GM19452 (cell line): ENCODE data around the gene UBAC2.
A peak's percentile ranks its signal among the peaks of the same experiment; 100 is the strongest.
"Not testable (repeated sequence)": the region's sequence is repeated elsewhere in the genome, so short reads cannot be mapped to it uniquely, and the experiment has no call there.

Source experiments
- ATAC-seq: cut with Tn5 transposase; IDR thresholded peaks from one replicate; pipeline ENCODE4 v1.9.1; 2021; ENCODE audit not compliant: unreplicated experiment

The UBAC2 gene

DNA sequence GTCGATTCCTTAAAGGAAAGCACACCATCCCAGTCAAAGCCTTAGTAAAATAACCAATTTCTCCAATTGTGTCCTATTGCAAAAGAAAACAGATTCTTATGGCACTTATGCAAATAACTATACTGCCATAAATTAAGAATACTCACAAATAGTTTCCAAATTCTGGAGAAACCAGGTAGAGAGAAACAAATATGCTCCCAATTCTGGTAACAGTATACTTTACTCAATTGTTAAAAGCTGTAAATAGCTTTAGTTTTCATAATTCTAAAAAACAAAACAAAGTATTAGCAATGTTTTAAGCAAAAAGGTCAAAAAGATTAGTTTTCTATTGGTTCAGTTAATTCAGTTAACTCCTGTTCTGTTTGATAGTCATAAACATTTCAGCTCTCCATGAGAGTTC lies 18.2 kb upstream of the UBAC2 start:
- ATAC-seq, result no peak

DNA sequence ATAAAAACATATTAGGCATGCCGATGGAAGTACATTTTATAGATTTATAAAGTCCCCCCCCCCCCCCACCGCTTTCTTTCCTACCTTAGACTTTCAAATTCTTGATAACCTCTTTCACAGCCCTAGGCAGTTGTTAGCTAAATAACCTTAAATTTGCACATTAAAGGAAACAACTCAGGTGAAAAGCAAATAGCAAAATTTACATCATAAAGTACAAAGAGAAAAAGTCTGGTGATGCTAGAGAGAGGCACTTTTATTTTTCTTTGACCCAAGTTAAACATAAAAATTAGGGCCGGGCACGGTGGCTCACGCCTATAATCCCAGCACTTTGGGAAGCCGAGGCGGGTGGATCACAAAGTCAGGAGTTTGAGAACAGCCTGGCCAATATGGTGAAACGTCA lies 15.0 kb upstream of the UBAC2 start:
- no peak for ATAC-seq

DNA sequence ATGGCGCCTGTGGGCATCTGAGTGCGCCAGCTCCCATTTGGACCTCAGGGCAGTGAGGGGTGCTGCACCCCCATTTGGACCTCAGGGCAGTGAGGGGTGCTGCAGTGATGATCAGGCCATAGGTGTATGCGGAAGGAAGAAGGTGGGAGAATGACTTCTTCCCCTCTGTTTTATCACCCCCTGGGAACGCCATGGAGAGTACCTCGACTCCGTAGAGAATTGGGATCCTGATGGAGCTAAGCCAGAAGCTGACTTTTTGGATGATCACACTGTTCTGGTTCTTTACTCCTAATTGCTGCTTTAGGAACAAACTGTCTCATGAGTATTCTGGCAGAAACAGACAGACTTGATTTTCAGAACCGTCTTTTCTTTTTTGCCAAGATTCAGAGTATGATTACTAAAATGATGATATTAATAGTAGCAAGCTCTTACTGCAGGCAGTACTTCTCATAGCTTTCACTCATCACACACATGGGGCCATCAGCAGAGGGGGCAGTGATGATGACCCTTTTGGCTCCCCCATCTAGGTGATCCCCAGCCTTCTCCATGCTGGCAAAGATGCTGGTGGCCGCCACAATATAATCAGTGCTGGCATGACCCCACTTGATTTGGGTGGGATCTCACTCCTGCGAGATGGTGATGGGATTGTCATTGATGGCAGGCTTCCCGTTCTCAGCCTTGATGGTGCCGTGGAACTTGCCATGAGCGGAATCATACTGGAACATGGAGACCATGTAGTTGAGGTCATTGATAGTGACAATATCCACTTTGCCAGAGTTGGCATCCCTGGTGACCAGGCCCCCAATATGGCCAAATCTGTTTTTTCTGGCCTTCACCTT lies 10.3 kb upstream of the UBAC2 start:
- ATAC-seq, result no peak

DNA sequence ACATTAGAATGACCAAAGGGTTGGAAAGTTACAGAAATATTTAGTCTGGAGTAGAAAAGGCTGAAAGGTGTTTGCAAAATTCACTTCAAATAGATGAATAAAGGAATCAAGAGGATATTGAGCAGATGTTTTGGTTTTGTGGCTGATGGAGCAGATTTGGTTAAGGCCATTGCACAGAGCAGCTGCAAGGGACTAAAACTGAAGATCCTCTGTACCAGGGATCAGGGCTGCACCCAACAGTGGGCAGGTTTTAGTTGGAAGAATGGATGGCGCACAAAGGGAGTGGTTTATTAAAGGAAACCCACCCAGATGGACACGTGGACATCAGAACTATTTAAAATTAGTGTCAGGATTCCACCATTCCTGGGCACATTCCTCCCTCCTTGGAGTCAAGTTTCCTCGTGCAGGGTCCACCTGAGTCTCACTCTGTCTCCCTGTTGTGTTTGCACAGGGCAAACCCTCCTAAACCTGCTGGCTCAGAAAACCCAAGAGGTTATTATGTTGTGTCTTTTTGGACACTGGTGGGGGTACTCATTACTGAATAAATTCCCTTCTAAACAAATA lies 9.2 kb upstream of the UBAC2 start:
- no peak for ATAC-seq

DNA sequence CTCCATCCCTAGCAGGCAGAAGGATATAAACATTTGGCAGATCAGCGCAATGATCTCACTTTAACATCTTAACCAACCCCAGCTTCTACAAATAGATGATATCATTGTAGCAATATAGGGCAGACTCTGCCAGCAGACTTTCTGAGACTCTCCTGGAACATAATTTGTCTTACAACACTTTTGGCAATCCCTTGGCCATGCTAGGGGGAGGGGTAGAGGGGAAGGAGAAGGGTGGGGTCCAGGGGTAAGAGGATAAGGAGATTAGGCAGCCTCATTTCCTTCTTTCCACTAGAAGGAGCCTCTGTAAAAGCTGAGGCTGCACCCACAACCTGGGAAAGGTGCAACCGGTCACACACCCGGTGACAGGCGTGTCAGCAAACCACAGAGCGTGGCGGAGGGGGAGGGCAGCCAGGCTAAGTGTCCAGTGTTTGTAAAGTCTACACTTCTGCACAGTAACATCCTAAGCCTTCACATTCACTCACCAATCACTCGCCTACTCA lies 8.7 kb upstream of the UBAC2 start:
- ATAC-seq, result no peak

DNA sequence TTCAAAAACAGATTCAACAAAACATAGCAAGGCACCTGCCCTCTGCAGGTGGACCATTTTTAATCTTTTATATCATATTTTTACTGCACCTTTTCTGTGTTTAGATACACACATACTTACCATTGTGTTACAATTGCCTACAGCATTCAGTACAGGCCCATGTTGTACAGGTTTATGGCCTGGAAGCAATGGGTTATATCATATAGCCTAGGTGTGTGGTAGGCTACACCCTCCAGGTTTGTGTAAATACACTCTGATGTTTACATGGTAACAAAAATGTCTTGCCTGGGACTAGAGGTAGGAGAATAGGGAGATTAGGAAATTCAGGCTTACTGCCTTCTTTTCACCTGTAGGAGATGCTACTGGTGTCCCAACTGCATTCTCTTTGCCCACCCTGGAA lies 8.2 kb upstream of the UBAC2 start:
- ATAC-seq, result no peak

DNA sequence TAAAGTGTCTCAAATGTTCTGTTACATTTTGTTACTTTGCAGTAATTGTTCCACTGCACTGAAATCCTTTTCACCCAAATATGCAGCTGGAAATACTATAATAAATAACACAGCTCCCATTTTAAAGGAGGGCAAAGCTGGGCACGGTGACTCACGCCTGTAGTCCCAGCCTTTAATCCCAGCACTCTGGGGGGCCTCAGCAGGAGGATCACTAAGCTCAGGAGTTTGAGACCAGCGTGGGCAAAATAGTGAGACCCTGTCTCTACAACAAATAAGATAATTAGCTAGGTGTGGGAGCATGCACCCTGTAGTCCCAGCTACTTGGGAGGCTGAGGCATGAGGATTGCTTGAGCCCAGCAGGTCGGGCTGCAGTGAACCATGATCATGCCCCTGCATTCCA lies 7.5 kb upstream of the UBAC2 start:
- ATAC-seq, result no peak

DNA sequence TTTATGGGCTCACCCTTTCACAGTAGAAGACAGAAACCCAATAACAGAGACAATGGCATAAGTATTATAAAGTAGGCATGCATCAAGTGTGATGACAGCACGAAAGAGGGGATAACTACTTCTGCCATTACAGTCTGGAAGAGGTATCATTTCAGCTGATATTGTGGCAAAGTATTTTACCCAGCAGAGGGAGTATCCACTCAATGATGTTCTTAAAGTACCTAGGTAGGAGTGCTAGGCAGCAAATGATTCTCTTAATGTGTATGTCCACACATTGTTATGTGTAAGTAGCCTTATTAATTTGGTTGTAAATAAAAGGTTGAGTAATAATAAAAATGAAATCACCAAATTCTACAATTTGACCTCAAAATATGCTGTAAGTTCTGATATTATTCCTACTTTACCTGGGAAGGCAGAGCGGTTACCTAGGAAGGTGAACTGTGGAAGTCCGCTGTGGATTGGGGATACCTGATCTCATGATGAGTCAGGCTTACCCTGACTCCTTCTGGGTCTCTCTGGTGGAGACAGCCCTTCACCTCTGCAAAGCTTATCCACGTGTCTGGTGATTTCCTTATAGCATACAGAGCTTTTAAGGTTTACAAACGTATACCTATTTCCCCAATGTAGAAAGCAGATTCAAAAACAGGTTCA lies 4.1 kb upstream of the UBAC2 start:
- no peak for ATAC-seq

DNA sequence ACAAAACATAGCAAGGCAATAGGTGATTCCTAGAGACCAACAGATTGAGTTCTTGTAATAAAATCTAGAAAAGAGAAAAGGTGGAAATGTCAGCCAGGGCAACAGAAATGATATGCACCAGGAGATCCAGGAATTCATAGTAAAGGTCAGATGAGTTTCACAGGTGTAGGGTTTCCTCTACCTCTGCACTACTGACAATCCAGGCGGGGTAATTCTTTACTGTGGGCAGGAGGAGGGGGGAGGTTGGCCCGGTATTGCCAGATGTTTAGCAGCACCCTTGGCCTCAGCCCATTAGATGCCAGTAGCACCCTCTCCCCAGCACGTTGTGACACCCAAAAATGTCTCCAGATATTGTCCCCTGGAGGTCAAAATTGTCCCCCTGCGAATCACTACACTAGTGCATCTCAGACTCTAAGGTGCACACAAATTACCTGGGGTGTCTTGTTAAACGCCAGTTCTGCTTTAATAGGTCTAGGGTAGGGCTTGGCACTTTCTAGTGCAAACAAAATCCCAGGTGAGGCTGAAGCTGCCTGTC lies 3.5 kb upstream of the UBAC2 start:
- ATAC-seq, result no peak

DNA sequence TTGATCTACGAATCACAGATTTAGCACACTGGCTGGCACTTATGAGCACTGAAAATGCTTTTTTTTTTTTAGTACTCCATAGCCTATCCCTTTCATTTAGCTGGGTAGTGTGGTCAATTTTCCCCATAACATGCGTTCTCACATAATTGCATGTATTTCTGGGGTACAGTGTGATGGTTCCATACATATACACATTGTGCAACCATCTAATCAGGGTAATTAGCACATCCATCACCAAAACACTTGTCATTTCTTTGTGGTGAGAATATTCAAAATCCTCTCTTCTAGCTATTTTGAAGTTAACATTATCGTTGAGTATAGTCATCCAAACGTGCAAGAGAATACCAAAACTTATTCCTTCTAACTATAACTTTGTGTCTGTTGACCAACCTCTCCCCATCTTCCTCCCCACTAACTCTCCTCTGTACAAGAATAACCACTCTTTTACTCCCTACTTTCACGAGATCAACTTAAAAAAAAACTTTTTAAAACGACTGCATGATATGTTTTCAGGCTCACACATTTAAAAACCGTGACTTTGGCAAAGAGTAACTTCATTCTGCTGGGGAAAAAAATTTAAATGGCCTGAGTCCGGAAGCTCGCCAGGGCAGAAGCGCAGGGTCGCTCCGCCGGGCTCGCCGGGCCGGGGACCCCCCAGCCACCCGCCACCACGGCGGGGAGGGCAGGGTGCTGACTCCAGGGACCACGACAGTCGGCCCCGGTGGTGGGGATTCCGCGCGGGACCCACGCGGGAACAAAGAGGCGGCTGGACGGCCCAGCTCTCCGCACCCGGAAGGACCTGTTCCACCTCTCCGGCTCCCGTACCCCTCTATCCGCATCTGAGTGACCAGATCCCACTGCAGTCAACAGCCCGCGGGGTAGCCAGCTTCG lies 868 bp upstream of the UBAC2 start:
- ATAC-seq, result peak; percentile 2

DNA sequence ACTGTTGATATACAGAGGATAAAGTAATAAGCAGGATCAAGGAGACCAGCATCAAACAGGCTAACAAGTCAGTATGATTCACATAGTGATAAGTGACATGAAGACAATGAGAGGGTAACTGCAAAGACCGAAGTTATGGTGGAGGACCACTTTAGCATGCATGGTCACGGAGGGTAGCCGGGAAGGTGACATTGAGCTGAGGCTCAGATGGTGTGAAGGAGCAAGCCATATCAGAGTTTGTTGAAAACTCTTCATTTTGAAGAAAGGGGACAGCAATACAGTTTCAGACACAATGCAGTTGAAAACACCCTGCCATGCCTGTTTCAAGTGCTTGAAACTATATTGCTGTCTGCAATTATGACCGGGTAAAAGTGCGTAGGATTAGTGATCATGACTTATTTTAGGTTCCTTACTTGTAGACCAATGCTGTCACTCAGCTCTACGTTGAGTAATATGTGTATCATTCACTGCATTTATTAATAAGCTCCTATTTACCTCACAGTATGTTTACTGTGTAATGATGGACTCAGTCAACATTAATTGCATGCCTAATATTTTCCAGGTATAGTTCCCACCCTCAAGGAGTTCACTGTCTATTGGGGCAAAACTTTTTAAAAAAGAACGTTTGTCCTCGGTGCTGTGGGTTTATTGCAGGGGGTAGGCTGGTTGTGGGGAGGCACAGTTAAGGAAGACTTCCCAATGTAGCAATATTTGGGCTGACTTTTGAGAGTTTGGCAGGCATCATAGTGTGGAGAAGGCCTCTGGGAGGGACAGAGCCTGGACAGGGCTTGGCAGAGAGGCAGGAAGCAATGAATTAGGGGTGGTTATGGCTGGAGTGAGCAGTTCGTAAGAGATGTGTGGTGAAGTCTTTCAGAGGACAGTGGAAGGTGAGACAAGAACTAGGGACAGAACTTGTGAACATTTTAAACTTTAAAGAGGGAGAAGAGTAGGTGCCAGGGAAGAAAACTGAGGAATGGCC lies 3.2 kb downstream of the UBAC2 start:
- ATAC-seq, result no peak

DNA sequence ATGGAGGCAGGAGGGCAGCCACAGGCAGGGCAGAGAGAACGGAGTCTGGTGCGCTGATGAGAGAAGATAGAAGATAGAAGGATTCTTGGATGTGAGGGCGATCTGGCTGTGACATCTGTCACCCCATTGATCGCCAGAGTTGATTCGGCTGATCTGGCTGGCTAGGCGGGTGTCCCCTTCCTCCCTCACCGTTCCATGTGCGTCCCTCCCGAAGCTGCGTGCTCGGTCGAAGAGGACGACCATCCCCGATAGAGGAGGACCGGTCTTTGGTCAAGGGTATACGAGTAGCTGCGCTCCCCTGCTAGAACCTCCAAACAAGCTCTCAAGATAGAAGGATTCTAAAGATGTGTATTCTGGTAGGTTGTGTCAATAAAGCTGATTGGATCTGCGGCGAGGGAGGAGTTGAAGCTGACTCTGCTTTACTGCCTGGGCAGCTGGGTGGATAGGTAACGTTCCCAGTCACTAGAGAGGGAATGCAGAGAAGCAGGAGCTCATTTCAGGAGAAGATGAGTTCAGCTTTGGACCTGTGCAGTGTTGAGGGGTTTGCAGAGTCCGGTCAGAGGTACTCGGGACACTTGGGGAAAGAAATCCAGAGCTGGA lies 5.1 kb downstream of the UBAC2 start:
- no peak for ATAC-seq

DNA sequence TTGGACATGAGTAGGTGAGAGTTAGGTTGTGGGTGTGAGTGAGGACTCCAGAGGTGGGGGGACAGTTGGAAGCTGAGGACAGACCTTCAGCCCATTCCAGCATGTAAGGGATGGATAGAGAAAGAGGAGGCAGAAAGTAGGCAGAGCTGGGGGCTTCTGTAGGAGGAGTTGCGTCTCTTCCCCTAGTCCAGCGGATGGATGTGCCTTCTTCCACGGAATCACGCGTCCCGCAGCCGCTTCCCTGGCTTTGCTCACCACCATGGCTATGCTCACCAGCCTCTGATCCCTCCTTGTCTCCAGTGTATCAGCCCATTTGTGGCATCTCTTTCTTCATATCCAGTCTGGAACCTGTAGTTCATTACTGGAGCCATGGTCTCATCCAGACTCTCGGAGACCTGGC lies 5.6 kb downstream of the UBAC2 start:
- ATAC-seq, result no peak

DNA sequence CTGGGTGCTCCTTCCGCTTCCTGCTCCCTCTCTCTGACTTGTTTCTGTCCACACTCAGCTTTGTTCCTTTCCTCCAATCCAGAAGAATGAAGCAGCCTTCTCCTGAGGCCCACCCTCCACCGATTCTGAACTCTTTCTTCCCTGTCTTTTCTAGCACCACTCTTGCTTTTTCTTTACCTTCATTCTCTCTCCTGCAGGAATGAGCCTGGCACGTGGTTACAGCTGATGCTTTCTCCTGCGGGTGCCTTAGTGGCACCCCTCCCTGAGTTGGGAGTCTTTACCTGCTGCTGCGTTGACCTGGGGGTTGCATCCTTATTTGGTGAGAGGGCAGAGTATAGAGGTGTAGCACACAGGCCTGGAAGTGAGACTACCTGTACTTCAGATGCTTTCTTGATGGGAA lies 6.2 kb downstream of the UBAC2 start:
- ATAC-seq, result no peak

DNA sequence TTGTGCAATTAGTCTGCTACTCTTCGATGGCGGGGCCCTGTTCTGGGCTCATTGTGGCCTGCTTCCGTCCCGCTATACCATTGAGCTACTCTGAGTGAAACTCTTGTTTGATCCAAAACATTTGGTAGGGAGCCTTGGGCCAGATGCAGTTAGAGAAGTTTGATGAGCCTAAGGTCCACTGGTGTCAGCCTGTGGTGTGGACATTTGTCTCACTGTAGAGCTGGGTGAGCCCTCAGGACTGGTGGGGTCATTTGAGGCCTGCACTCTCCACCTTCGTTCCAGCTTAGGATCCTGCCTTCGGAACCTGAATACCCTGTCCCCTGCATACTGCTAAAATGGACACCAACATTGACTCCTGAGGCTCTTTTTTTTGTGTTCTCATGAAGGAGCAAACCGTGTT lies 6.9 kb downstream of the UBAC2 start:
- no peak for ATAC-seq

DNA sequence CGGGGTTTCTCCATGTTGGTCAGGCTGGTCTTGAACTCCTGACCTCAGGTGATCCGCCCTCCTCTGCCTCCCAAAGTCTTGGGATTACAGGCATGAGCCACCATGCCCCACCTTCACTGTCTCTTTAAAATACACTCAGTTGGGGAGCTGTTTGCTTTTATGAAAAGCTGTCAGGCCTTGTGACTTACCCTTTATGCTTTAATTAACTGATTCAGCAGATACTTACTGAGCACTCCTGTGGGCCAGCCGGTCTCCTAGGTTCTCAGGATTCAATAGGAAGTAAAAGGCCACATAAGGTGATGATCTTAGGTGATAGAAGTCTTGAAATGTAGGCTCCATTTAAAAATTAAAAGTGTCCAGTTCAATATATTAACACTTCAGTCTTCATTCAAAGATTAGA lies 7.5 kb downstream of the UBAC2 start:
- no peak for ATAC-seq

DNA sequence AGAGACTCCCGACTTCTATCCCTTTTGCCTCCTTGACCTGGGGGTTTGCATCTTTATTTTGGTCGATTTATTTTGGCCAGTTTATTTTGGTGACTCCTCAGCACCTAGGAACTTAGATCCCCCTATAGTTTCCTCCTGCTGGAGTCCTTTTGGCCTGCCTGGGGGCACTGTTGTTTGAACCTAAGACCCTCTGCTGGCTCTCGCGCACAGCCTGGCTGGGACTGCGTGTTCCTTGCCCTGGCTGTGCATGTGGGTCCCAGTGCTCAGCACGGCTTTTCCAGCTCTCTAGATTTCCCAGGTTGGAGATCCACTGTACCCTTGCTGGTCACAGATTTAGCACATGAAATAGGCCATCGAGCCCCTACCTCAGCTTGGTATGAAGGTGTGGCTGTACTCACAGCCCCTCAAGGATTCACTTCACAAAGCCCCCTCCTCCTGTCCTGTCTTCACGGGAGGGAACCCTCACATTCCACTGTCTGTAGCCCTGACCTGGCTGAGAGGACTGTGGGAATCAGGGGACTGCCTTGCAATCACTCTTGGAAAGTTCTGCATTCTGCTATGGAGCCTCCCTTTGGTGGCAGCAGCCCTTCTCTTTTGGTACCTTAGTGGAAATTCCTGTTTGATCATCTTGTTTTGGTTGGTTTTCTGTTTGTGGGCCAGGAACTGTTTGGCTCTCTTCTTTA lies 8.3 kb downstream of the UBAC2 start:
- no peak for ATAC-seq

DNA sequence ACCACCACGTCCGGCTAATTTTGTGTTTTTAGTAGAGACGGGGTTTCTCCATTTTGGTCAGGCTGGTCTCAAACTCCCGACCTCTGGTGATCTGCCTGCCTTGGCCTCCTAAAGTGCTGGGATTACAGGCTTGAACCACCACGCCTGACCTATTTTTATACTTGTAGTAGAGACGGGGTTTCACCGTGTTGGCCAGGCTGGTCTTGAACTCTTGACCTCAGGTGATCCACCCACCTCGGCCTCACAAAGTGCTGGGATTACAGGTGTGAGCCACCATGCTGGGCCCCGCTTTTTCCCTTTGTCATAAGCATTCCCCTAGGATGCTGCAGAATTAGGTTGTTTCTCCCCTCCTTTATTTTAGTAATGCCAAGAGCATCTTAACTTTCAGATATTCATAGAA lies 10.0 kb downstream of the UBAC2 start:
- ATAC-seq, result not testable (repeated sequence)
